Measurements from ENCODE around the gene FAU. TPM values are rescaled to one million over a fixed set of nuclear protein-coding genes. Genes with fewer than 3 reads are reported as not detected.
A peak's percentile ranks its signal among the peaks of the same experiment; 100 is the strongest.

The FAU gene
- total RNA-seq, 1 donor from 2014 or later = 754 TPM

- no peaks in the 10 kb centered on the region for H3K36me3 ChIP-seq
- H3K27ac ChIP-seq = no peak overlapping the region
- H3K4me1 ChIP-seq = no peaks in the 10 kb centered on the region
- intact Hi-C loops (cut with DNase I) = no loop called here
- ATAC-seq = no peak
- H3K4me3 ChIP-seq = peak overlapping the region; percentile 9
- no peak for TF ChIP-seq CTCF (IDR thresholded peaks at IDR 0.05)
- H3K27me3 ChIP-seq = no peaks in the 10 kb centered on the region
- no peak for DNase-seq
- H3K9me3 ChIP-seq = no peaks in the 10 kb centered on the region
These were observed 43.7 kb upstream of the FAU start for GRCh38 chr11:65165410-65166317.

GRCh38 chr11:65163684-65164083 is 41.8 kb upstream of the FAU start:
- DNase-seq (no peak), ATAC-seq (no peak)
- no peak overlapping the region for H3K4me3 ChIP-seq
- no peaks in the 10 kb centered on the region for H3K36me3 ChIP-seq
- no peak overlapping the region for H3K27ac ChIP-seq
- H3K27me3 ChIP-seq = no peaks in the 10 kb centered on the region
- intact Hi-C loops (cut with DNase I) = no loop called here
- H3K9me3 ChIP-seq = no peaks in the 10 kb centered on the region
- no peaks in the 10 kb centered on the region for H3K4me1 ChIP-seq
- TF ChIP-seq CTCF (IDR thresholded peaks at IDR 0.05) = no peak

GRCh38 chr11:65160643-65161042 is 38.7 kb upstream of the FAU start:
- no peak for ATAC-seq

GRCh38 chr11:65159012-65159411 is 37.1 kb upstream of the FAU start:
- intact Hi-C loops (cut with DNase I) = no loop called here
- H3K4me3 ChIP-seq = no peak overlapping the region
- DNase-seq = no peak

More at GRCh38 chr11:65160643-65161042, 38.7 kb upstream of the FAU start:
- DNase-seq = no peak
- Histone ChIP-seq H3K27ac (no peak overlapping the region), H3K9me3 (no peaks in the 10 kb centered on the region), H3K4me3 (no peak overlapping the region), H3K36me3 (no peaks in the 10 kb centered on the region), H3K27me3 (no peaks in the 10 kb centered on the region), H3K4me1 (no peaks in the 10 kb centered on the region)
- TF ChIP-seq CTCF (IDR thresholded peaks at IDR 0.05) = no peak
- intact Hi-C loops (cut with DNase I) = no loop called here

GRCh38 chr11:65157336-65157735 is 35.4 kb upstream of the FAU start:
- no peak for TF ChIP-seq CTCF (IDR thresholded peaks at IDR 0.05)
- intact Hi-C loops (cut with DNase I) = no loop called here
- ATAC-seq = peak; percentile 66
- Histone ChIP-seq H3K27me3 (no peaks in the 10 kb centered on the region), H3K36me3 (no peaks in the 10 kb centered on the region), H3K4me1 (no peaks in the 10 kb centered on the region), H3K27ac (no peak overlapping the region), H3K9me3 (no peaks in the 10 kb centered on the region), H3K4me3 (no peak overlapping the region)
- DNase-seq = no peak

More at GRCh38 chr11:65159012-65159411, 37.1 kb upstream of the FAU start:
- Histone ChIP-seq H3K36me3 (no peaks in the 10 kb centered on the region), H3K27ac (no peak overlapping the region), H3K9me3 (no peaks in the 10 kb centered on the region), H3K4me1 (no peaks in the 10 kb centered on the region), H3K27me3 (no peaks in the 10 kb centered on the region)
- ATAC-seq = no peak
- no peak for TF ChIP-seq CTCF (IDR thresholded peaks at IDR 0.05)

Measured in upper lobe of right lung (tissue), 1 donor.